ENCODE measurements around the gene LOXHD1. TPM values are rescaled to one million over a fixed set of nuclear protein-coding genes. Genes with fewer than 3 reads are reported as not detected.

The LOXHD1 gene
- total RNA-seq, 1 experiment from 2014 or later: 0.03 TPM

Other genes with a start within 250 kb of the LOXHD1 start
- 0.38 and 0.52 TPM in 2 replicates for gene ST8SIA5, start 99.8 kb upstream of the LOXHD1 start, total RNA-seq (2014; rRNA removed; shearing (Covaris generic))